Keratinocyte (primary cell): Measurements from ENCODE around the gene CCNA2. TPM values are rescaled to one million over a fixed set of nuclear protein-coding genes. Genes with fewer than 3 reads are reported as not detected.

Experiments used
- DNase-seq: peaks from one replicate; pipeline ENCODE4 v3.0.0-alpha.2; 2011; ENCODE audit warnings: low read depth, missing footprints, low spot score
- FAIRE-seq: peaks from 2 replicates; lab custom pipeline; 2011; peaks lifted over from hg19 to GRCh38; lab: Jason Lieb, UNC
- H2AFZ ChIP-seq: 2 replicates; pipeline ENCODE4 v1.6.0; 2012; ENCODE audit warnings: low read length, control low read depth, inconsistent platforms; ENCODE audit not compliant: control insufficient read depth
- H3K27ac ChIP-seq: 2 replicates; pipeline ENCODE4 v1.5.1; 2011; ENCODE audit warnings: low read length; ENCODE audit not compliant: control insufficient read depth, insufficient read depth
- H3K27me3 ChIP-seq: 3 replicates; pipeline ENCODE4 v1.6.0; 2011; ENCODE audit warnings: low read length; ENCODE audit not compliant: control insufficient read depth, insufficient read depth; ENCODE audit errors: extremely low read depth
- H3K36me3 ChIP-seq, 2 experiments: 2 replicates in 1 of 2; 3 replicates in 1 of 2; pipeline ENCODE4 v1.5.1; 2011; ENCODE audit warnings: low read length in 2 of 2, mild to moderate bottlenecking in 1 of 2; ENCODE audit not compliant: control insufficient read depth in 2 of 2, insufficient read depth in 2 of 2; ENCODE audit errors: extremely low read depth in 1 of 2
- H3K4me1 ChIP-seq: 3 replicates; pipeline ENCODE4 v1.5.1; 2011; ENCODE audit warnings: low read length; ENCODE audit not compliant: control insufficient read depth, insufficient read depth; ENCODE audit errors: extremely low read depth
- H3K4me2 ChIP-seq: 3 replicates; pipeline ENCODE4 v1.6.0; 2011; ENCODE audit warnings: low read depth, low read length; ENCODE audit not compliant: control insufficient read depth, insufficient read depth; ENCODE audit errors: extremely low read depth
- H3K4me3 ChIP-seq, 3 experiments: fragments of 200-600 bp in 1 of 3; sonication (generic) in 1 of 3; 2 replicates in 2 of 3; 3 replicates in 1 of 3; pipeline ENCODE4 v1.5.1; 2011 to 2016; ENCODE audit warnings: low read length in 3 of 3, mild to moderate bottlenecking in 3 of 3, control low read depth in 2 of 3, inconsistent platforms in 1 of 3, low read depth in 1 of 3, mixed read lengths in 1 of 3, mixed run types in 1 of 3, moderate library complexity in 1 of 3; ENCODE audit not compliant: control insufficient read depth in 2 of 3, insufficient read depth in 2 of 3; ENCODE audit errors: extremely low read depth in 1 of 3
- H3K79me2 ChIP-seq: 2 replicates; pipeline ENCODE4 v1.6.0; 2012; ENCODE audit warnings: low read length; ENCODE audit not compliant: control insufficient read depth, insufficient read depth
- H3K9ac ChIP-seq: 3 replicates; pipeline ENCODE4 v1.6.0; 2011; ENCODE audit warnings: low read length; ENCODE audit not compliant: control insufficient read depth, insufficient read depth; ENCODE audit errors: extremely low read depth
- H3K9me1 ChIP-seq: 3 replicates; pipeline ENCODE4 v1.6.0; 2011; ENCODE audit warnings: low read length; ENCODE audit not compliant: control insufficient read depth, insufficient read depth; ENCODE audit errors: extremely low read depth
- H3K9me3 ChIP-seq: 2 replicates; pipeline ENCODE4 v1.5.1; 2012; ENCODE audit warnings: low read depth, low read length; ENCODE audit not compliant: control insufficient read depth
- H4K20me1 ChIP-seq: 3 replicates; pipeline ENCODE4 v1.6.0; 2011; ENCODE audit warnings: low read length; ENCODE audit not compliant: control insufficient read depth, insufficient read depth; ENCODE audit errors: extremely low read depth
- CTCF ChIP-seq, 3 experiments: IDR thresholded peaks in 1 of 3; conservative IDR thresholded peaks in 1 of 3; optimal IDR thresholded peaks in 1 of 3; 2 replicates in 2 of 3; 3 replicates in 1 of 3; pipeline versions ENCODE3 to v1.5.1; 2011; ENCODE audit warnings: low read length in 3 of 3, mild to moderate bottlenecking in 3 of 3, moderate library complexity in 2 of 3, control low read depth in 1 of 3, inconsistent platforms in 1 of 3; ENCODE audit not compliant: insufficient read depth in 2 of 3; ENCODE audit errors: extremely low read depth in 1 of 3
- EZH2 ChIP-seq: IDR thresholded peaks from one replicate; pipeline ENCODE4 v1.6.1; 2012; ENCODE audit warnings: inconsistent platforms, mild to moderate bottlenecking, low read length, moderate library complexity
- dilution Hi-C: fragments of 300-500 bp; cut with MboI; formaldehyde crosslinking; loops from one replicate; pipeline ENCODE4 v1.7.0; 2020; ENCODE audit warnings: low sequenced_read_pairs; ENCODE audit not compliant: extremely low pct_ligation_motif_present
- polyA plus RNA-seq, 5 experiments: library from polyadenylated mRNA; depleted of rRNA in 3 of 5; stranded (reverse) in 3 of 5; stranded (forward) in 1 of 5; unstranded in 1 of 5; fragments of >200 nt; gene quantifications; 1 replicate in 1 of 5; 2 replicates in 3 of 5; 3 replicates in 1 of 5; pipeline versions ENCODE4 v1.2.1 to v1.2.3, GENCODE V29; 2011 to 2012; ENCODE audit warnings: missing spikeins in 2 of 5, low read depth in 1 of 5, low replicate concordance in 1 of 5

CCNA2 gene
- polyA plus RNA-seq, 1 donor (not counting 4 experiments of a cell fraction or from before 2014, with no cell fraction given) = 27.4 TPM

- peaks cover 30% of the 10 kb centered on the region for H3K79me2 ChIP-seq
- dilution Hi-C loops = no loop called here
- FAIRE-seq = peak; percentile 89
Measured at GRCh38 chr4:121824171-121824527, 466 bp upstream of the CCNA2 start.

GRCh38 chr4:121822796-121823504 is 733 bp downstream of the CCNA2 start:
- Histone ChIP-seq H3K4me3 (peak overlapping the region; percentile 74 to 94 (median 91)), H3K4me1 (peaks cover 8% of the 10 kb centered on the region), H3K4me2 (peak overlapping the region; percentile 57), H3K9me1 (no peaks in the 10 kb centered on the region), H3K27ac (peak overlapping the region; percentile 53), H3K9me3 (no peaks in the 10 kb centered on the region), H3K79me2 (peaks cover 30% of the 10 kb centered on the region), H2AFZ (peak overlapping the region; percentile 81), H3K36me3 (peaks cover 6 to 9% of the 10 kb centered on the region in 2 experiments), H4K20me1 (no peaks in the 10 kb centered on the region), H3K9ac (peak overlapping the region; percentile 64), H3K27me3 (no peaks in the 10 kb centered on the region)
- DNase-seq (no peak), FAIRE-seq (peak; percentile 36)
- TF ChIP-seq EZH2 (no peak), CTCF (optimal IDR thresholded peaks at IDR 0.05 in 1 of 3, IDR thresholded peaks at IDR 0.05 in 1 of 3, conservative IDR thresholded peaks at IDR 0.05 in 1 of 3; ENCODE audit: extremely low read depth in 1 of 3, insufficient read depth in 2 of 3, low read length in 3 of 3) (no peak)
- dilution Hi-C loops = no loop called here

More at GRCh38 chr4:121824171-121824527, 466 bp upstream of the CCNA2 start:
- no peaks in the 10 kb centered on the region for H3K27me3 ChIP-seq
- peaks cover 8% of the 10 kb centered on the region for H3K4me1 ChIP-seq
- peak overlapping the region; percentile 81 for H3K4me2 ChIP-seq
- no peaks in the 10 kb centered on the region for H3K9me1 ChIP-seq
- H3K9ac ChIP-seq = peak overlapping the region; percentile 64
- TF ChIP-seq EZH2 (no peak), CTCF (optimal IDR thresholded peaks at IDR 0.05 in 1 of 3, IDR thresholded peaks at IDR 0.05 in 1 of 3, conservative IDR thresholded peaks at IDR 0.05 in 1 of 3; ENCODE audit: extremely low read depth in 1 of 3, insufficient read depth in 2 of 3, low read length in 3 of 3) (no peak)
- peak overlapping the region; percentile 80 for H3K27ac ChIP-seq
- DNase-seq = no peak
- H2AFZ ChIP-seq = peak overlapping the region; percentile 96
- peak overlapping the region; percentile 63 to 91 (median 74) for H3K4me3 ChIP-seq
- no peaks in the 10 kb centered on the region for H4K20me1 ChIP-seq
- peaks cover 5 to 9% of the 10 kb centered on the region in 2 experiments for H3K36me3 ChIP-seq
- no peaks in the 10 kb centered on the region for H3K9me3 ChIP-seq
